Measurements from ENCODE around the gene WBP2NL. TPM values are rescaled to one million over a fixed set of nuclear protein-coding genes. Genes with fewer than 3 reads are reported as not detected.

WBP2NL gene
- total RNA-seq, 1 donor from 2014 or later, result not detected

DNA sequence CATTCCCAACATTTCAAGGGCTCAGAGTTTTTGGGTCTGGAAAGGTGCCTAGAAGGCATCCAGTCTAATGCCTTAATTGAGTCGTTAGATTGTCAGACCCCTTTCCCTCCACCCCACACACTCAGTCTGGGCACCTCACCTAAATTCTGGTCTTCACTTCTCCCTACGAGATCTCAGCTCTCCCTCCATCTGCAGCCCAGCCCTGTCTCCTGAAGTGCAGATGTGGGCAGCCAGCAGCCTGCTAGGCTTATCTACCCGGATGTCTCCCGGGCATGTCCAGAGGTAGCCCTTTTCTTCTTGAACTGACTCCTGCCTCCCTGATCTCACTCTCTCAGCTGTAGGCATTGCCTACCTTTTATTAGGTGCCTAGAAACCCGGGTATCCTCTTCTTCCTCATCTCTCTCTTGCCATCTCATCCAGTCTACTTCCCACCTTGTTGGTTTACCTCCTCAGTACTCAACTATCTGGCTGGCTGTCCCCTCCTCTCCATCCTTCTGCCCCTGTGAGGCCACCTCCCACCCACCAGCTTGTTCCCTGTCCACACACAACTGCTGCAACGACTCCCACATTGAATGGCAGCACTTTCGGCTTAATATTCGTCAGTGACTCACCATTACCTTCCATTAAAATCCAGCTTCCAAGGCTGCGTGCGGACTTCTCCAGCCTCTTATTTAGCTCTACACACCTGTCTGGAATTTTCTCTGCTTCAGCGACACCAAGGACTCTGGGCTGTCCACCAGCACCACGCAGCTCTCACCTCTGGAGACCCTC lies 23.1 kb upstream of the WBP2NL start:
- DNase-seq (ENCODE audit: low spot score in 2 of 2), result no peak
- H3K4me3 ChIP-seq, result no peak overlapping the region
- intact Hi-C loops (cut with DNase I), result no loop called here

DNA sequence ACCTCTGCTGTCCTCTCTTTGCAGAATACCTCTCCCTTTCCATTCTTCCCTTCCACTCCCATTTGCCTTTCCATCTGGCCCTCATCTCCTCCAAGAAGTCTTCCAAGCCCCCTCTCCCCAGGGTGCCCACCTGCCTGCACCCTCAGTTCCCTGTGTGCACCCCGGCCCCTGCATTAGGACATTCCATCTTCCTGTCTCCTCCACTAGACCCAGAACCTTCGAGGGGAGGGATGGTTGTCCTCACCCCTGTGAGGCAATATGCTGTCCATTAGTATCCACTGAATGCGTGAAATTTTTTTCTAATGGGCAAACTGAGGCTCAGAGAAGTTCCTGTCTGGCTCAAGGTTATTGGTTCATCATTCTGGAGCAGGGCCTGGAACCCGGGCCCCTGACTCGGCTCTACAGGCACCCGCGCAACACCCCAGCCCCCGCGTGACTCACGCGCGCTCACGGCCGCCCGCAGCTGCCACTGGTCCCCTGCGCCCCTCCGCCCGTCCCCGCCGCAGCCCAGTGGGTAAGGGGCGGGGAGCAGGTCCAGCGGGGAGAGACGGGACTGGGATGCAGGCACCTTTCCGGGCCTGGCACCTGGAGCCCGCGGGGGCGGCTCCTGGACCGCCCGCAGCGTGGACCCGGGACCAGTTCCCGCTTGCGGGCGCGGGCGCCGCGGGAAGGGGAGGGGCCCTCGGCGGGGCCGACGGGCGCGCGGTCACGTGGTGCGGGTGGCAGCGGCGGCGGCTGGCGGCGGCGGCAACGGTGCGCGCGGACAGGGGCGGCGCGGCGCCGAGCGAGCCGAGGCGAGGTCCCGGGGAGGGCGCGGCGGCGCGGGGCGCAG lies 22.3 kb upstream of the WBP2NL start:
- Histone ChIP-seq H3K9me3 (no peaks in the 10 kb centered on the region), H3K27me3 (peaks cover 6% of the 10 kb centered on the region), H3K27ac (no peak overlapping the region), H3K4me3 (peak overlapping the region; percentile 55 to 64), H3K4me1 (peaks cover 0 to 5% of the 10 kb centered on the region in 2 donors), H3K36me3 (no peaks in the 10 kb centered on the region)
- intact Hi-C loops (cut with DNase I), result no loop called here
- TF ChIP-seq, protein P1, sequence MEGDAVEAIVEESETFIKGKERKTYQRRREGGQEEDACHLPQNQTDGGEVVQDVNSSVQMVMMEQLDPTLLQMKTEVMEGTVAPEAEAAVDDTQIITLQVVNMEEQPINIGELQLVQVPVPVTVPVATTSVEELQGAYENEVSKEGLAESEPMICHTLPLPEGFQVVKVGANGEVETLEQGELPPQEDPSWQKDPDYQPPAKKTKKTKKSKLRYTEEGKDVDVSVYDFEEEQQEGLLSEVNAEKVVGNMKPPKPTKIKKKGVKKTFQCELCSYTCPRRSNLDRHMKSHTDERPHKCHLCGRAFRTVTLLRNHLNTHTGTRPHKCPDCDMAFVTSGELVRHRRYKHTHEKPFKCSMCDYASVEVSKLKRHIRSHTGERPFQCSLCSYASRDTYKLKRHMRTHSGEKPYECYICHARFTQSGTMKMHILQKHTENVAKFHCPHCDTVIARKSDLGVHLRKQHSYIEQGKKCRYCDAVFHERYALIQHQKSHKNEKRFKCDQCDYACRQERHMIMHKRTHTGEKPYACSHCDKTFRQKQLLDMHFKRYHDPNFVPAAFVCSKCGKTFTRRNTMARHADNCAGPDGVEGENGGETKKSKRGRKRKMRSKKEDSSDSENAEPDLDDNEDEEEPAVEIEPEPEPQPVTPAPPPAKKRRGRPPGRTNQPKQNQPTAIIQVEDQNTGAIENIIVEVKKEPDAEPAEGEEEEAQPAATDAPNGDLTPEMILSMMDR (IDR thresholded peaks at IDR 0.05), result no peak
- DNase-seq (ENCODE audit: low spot score in 2 of 2), result no peak

More for the DNA sequence above, 23.1 kb upstream of the WBP2NL start:
- H3K36me3 ChIP-seq, result no peaks in the 10 kb centered on the region
- H3K27me3 ChIP-seq, result peaks cover 6% of the 10 kb centered on the region
- H3K9me3 ChIP-seq, result no peaks in the 10 kb centered on the region
- H3K4me1 ChIP-seq, result peaks cover 0 to 5% of the 10 kb centered on the region in 2 donors
- H3K27ac ChIP-seq, result no peak overlapping the region
- TF ChIP-seq, protein P1 (IDR thresholded peaks at IDR 0.05), result no peak

DNA sequence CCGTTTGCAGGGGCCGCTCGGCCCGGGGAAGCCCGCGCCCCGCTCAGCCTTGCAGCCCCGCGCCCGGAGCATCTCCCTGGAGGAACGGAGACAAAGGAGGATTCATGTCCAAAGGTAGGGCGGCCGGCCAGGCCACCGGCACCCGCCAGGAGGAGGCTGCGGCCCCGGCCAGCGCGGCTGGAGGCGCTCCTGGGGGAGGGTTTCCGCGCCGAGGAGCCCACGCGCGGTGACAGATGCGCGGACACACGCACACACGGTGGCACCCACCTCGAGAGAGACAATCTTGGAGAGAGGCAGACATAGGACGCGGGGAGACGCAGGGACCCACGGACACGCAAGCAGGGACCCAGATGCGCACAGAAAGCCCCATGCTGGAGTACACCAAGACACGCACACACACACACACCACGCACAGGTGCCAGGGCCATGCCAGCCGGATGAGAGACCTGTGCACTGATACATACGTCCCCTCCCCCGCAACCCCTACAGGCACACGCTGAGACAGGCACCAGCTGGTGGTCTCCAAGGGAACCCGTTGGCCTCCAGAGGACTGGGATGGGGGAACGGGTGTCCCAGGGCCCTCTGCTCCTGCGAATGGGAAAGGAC lies 21.5 kb upstream of the WBP2NL start:
- Histone ChIP-seq H3K9me3 (no peaks in the 10 kb centered on the region), H3K4me3 (peak overlapping the region; percentile 51 to 64), H3K36me3 (no peaks in the 10 kb centered on the region), H3K27ac (no peak overlapping the region), H3K27me3 (peaks cover 6% of the 10 kb centered on the region), H3K4me1 (peaks cover 0 to 5% of the 10 kb centered on the region in 2 donors)
- intact Hi-C loops (cut with DNase I), result no loop called here
- TF ChIP-seq, protein P1 (IDR thresholded peaks at IDR 0.05), result no peak
- no peak for DNase-seq (ENCODE audit: low spot score in 2 of 2)

DNA sequence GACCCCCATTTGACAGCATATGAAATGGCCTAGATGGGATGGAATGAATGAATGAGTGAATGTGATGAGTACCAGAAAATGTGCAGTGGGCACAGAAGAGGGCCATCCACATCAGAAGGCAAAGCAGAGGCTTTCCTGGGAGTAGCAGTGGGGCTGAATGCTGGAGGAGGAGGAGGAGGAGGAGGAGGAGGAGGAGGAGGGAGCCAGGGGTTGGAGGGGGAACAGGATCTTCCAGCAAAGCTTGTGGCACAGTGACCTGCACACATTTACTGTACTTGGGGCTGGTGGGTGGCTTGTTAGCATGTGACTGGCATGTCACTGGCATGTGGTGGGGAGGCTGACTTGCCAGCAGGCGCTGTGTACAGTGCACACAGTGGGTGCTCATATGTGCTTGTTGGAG lies 19.9 kb upstream of the WBP2NL start:
- no peak overlapping the region for H3K27ac ChIP-seq
- TF ChIP-seq, protein P1 (IDR thresholded peaks at IDR 0.05), result no peak
- no peak for DNase-seq (ENCODE audit: low spot score in 2 of 2)
- peaks cover 0 to 5% of the 10 kb centered on the region in 2 donors for H3K4me1 ChIP-seq
- H3K36me3 ChIP-seq, result no peaks in the 10 kb centered on the region
- H3K9me3 ChIP-seq, result no peaks in the 10 kb centered on the region
- peaks cover 6% of the 10 kb centered on the region for H3K27me3 ChIP-seq
- intact Hi-C loops (cut with DNase I), result no loop called here
- H3K4me3 ChIP-seq, result no peak overlapping the region

DNA sequence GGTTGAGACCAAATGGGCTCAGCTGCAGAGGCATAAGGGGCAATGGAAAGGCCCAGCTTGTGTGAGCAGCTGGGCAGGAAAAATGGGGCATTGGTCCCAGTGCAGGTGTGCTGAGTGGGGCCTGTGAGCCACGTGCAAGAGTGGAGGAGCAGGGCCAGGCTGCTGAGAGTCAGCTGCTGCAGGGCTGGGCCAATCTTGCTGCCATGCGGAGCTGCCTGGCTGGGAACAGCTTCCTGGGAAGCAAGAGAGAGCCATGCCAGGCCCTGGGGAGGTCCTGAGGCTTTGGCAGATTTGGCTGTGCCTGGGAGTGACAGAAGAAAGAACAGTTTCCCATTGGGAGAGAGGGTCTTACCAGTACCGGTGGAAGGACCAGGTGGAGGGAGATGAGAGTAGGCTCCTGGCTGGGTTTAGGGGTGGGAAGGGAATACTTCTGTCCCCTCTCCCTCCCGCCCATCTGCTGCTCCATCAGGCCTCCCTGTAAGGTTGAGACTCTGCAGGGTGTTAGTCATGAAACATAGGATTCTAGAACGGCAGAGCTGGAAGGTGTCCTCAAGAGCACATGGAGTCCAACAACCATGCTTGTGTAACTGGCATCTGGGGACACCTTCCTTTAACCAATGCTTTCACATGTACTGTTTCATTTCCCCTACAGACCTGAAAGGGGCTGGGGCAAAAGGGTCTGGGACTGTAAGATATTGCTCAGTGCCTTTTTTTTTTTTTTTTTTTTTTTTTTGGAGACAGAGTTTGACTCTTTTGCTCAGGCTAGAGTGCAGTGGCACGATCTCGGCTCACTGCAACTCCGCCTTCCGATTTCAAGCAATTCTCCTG lies 19.0 kb upstream of the WBP2NL start:
- intact Hi-C loops (cut with DNase I), result no loop called here

More for the DNA sequence above, 19.0 kb upstream of the WBP2NL start:
- no peaks in the 10 kb centered on the region for H3K9me3 ChIP-seq
- no peak for DNase-seq (ENCODE audit: low spot score in 2 of 2)
- H3K4me3 ChIP-seq, result no peak overlapping the region
- H3K36me3 ChIP-seq, result no peaks in the 10 kb centered on the region
- peaks cover 6% of the 10 kb centered on the region for H3K27me3 ChIP-seq
- peaks cover 0 to 5% of the 10 kb centered on the region in 2 donors for H3K4me1 ChIP-seq
- TF ChIP-seq, protein P1 (IDR thresholded peaks at IDR 0.05), result no peak
- H3K27ac ChIP-seq, result no peak overlapping the region

Data from ascending aorta (tissue), 2 donors.